Measurements from ENCODE around the gene CYYR1. TPM values are rescaled to one million over a fixed set of nuclear protein-coding genes. Genes with fewer than 3 reads are reported as not detected.

The CYYR1 gene
- total RNA-seq, result under 0.01 and 0.56 TPM in 2 replicates

GRCh38 chr21:26572702-26573381 lies at the start of gene CYYR1:
Gene CYYR1, minus strand, starts transcription at chr21:26573286. Its CDS starts 346 bp downstream, at chr21:26572940.

